ENCODE results near the gene NXN. TPM values are rescaled to one million over a fixed set of nuclear protein-coding genes. Genes with fewer than 3 reads are reported as not detected.
"Not testable (repeated sequence)": the region's sequence is repeated elsewhere in the genome, so short reads cannot be mapped to it uniquely, and the experiment has no call there.

Gene NXN
- total RNA-seq, 1 experiment from 2014 or later: 47.1 TPM

- no peak for DNase-seq (ENCODE audit: low spot score)
These were observed 178.9 kb downstream of the NXN start for GRCh38 chr17:800446-801242.

- DNase-seq (ENCODE audit: low spot score): no peak
These were observed 180.3 kb downstream of the NXN start for GRCh38 chr17:799261-799660.

GRCh38 chr17:798246-798645 is 181.3 kb downstream of the NXN start:
- no peak for DNase-seq (ENCODE audit: low spot score)

- DNase-seq (ENCODE audit: low spot score): no peak
These were observed 182.2 kb downstream of the NXN start for GRCh38 chr17:797236-797840.

- no peak for DNase-seq (ENCODE audit: low spot score)
These were observed 183.0 kb downstream of the NXN start for GRCh38 chr17:796609-797008.

- no peak for DNase-seq (ENCODE audit: low spot score)
These were observed 183.9 kb downstream of the NXN start for GRCh38 chr17:795721-796120.

- DNase-seq (ENCODE audit: low spot score): no peak
These were observed 184.3 kb downstream of the NXN start for GRCh38 chr17:795276-795675.

- peak; percentile 79 for DNase-seq (ENCODE audit: low spot score)
These were observed 184.7 kb downstream of the NXN start for GRCh38 chr17:794876-795275.

GRCh38 chr17:792277-792676 is 187.3 kb downstream of the NXN start:
- no peak for DNase-seq (ENCODE audit: low spot score)

- DNase-seq (ENCODE audit: low spot score): no peak
These were observed 187.7 kb downstream of the NXN start for GRCh38 chr17:791829-792228.

GRCh38 chr17:790874-791247 is 188.7 kb downstream of the NXN start:
- DNase-seq (ENCODE audit: low spot score): not testable (repeated sequence)

- not testable (repeated sequence) for DNase-seq (ENCODE audit: low spot score)
These were observed 189.4 kb downstream of the NXN start for GRCh38 chr17:789931-790873.

GRCh38 chr17:789160-789840 is 190.3 kb downstream of the NXN start:
- DNase-seq (ENCODE audit: low spot score): no peak

- DNase-seq (ENCODE audit: low spot score): no peak
These were observed 191.0 kb downstream of the NXN start for GRCh38 chr17:788551-788950.

GRCh38 chr17:787641-788221 is 191.8 kb downstream of the NXN start:
- DNase-seq (ENCODE audit: low spot score): no peak

GRCh38 chr17:785901-786300 is 193.7 kb downstream of the NXN start:
- not testable (repeated sequence) for DNase-seq (ENCODE audit: low spot score)

GRCh38 chr17:784143-784542 is 195.4 kb downstream of the NXN start:
- no peak for DNase-seq (ENCODE audit: low spot score)

GRCh38 chr17:781805-782731 is 197.5 kb downstream of the NXN start, which contains the start of the genes GLOD4 and MRM3:
GLOD4 (minus strand) TSS chr17:782280; CDS start chr17:782255, 25 bp downstream.
MRM3 (plus strand) TSS chr17:782353; CDS start chr17:782379, 26 bp downstream.
- peak; percentile 85 for DNase-seq (ENCODE audit: low spot score)

GRCh38 chr17:778096-778495 is 201.5 kb downstream of the NXN start:
- DNase-seq (ENCODE audit: low spot score): no peak

- DNase-seq (ENCODE audit: low spot score): no peak
These were observed 205.3 kb downstream of the NXN start for GRCh38 chr17:774313-774584.
